Esophagus squamous epithelium (tissue), 4 donors: ENCODE measurements around the gene CCL7.

Experiments
- POLR2A ChIP-seq, 4 donors: fragments of 450-650 bp; IDR thresholded peaks; one replicate each; pipeline ENCODE4 v1.6.1; 2017; ENCODE audit warnings: antibody characterized with exemption in 4 of 4, mild to moderate bottlenecking in 4 of 4, moderate library complexity in 3 of 4
- TF ChIP-seq, protein P1 (sequence below), 6 experiments: fragments of 450-650 bp in 4 of 6; fragments of 200-600 bp in 2 of 6; sonication (generic) in 2 of 6; IDR thresholded peaks; one replicate each; pipeline ENCODE4 v1.5.1; 2016 to 2019; ENCODE audit warnings: antibody characterized with exemption in 6 of 6, mild to moderate bottlenecking in 4 of 6, moderate library complexity in 4 of 6

DNA sequence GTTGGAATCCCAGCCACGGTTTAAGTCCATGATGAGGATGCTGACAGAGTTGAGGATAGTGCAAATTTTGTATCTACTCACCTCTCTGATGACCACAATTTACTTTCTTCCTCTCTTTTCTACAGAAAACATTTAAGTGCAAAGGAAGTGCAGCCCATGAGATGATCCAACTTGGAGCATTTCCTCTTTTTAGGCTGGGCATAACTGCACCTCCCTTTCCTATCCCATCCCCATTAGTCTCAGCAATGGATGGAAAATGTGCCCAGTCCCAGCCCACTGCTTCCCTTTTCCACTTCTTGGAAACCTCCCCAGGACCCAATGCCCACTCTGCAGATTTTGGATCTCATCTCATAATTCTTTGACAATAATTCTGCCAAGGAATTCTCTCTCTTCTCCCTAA lies 32.6 kb downstream of the CCL7 start:
- TF ChIP-seq, protein P1, sequence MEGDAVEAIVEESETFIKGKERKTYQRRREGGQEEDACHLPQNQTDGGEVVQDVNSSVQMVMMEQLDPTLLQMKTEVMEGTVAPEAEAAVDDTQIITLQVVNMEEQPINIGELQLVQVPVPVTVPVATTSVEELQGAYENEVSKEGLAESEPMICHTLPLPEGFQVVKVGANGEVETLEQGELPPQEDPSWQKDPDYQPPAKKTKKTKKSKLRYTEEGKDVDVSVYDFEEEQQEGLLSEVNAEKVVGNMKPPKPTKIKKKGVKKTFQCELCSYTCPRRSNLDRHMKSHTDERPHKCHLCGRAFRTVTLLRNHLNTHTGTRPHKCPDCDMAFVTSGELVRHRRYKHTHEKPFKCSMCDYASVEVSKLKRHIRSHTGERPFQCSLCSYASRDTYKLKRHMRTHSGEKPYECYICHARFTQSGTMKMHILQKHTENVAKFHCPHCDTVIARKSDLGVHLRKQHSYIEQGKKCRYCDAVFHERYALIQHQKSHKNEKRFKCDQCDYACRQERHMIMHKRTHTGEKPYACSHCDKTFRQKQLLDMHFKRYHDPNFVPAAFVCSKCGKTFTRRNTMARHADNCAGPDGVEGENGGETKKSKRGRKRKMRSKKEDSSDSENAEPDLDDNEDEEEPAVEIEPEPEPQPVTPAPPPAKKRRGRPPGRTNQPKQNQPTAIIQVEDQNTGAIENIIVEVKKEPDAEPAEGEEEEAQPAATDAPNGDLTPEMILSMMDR (IDR thresholded peaks at IDR 0.05): no peak
- TF ChIP-seq POLR2A (IDR thresholded peaks at IDR 0.05): no peak
